HepG2 (cell line): Measurements from ENCODE around the gene DNAJC19. TPM values are rescaled to one million over a fixed set of nuclear protein-coding genes. Genes with fewer than 3 reads are reported as not detected.
A peak's percentile ranks its signal among the peaks of the same experiment; 100 is the strongest.

Source experiments
- AGO2 ChIP-seq: fragments of 200-400 bp; formaldehyde crosslinking; optimal IDR thresholded peaks from 2 replicates; pipeline ENCODE3; 2017; ENCODE audit warnings: mild to moderate bottlenecking, low read depth, low read length, moderate library complexity
- EHMT2 ChIP-seq: fragments of 200-600 bp; sonication (generic); IDR thresholded peaks from 2 replicates; pipeline ENCODE4 v1.7.0; 2017; ENCODE audit warnings: antibody characterized with exemption, low read depth, low read length, borderline replicate concordance
- GATAD2A ChIP-seq: IDR thresholded peaks from 2 replicates; pipeline ENCODE4 v1.6.1; 2016
- HMG20B ChIP-seq: conservative IDR thresholded peaks from 2 replicates; pipeline ENCODE4 v1.6.1; 2016; ENCODE audit warnings: missing genetic modification reagents, missing compliant biosample characterization
- KDM4B ChIP-seq: sonication (generic); formaldehyde crosslinking; IDR thresholded peaks from 2 replicates; pipeline ENCODE4 v1.4.0; 2020; ENCODE audit warnings: missing genetic modification reagents
- MEIS2 ChIP-seq: sonication (generic); formaldehyde crosslinking; IDR thresholded peaks from 2 replicates; pipeline ENCODE4 v1.9.0; 2021; ENCODE audit warnings: mild to moderate bottlenecking, missing genetic modification reagents
- SAP130 ChIP-seq: IDR thresholded peaks from 2 replicates; pipeline ENCODE4 v1.6.1; 2016; ENCODE audit warnings: low read depth
- SNRNP70 ChIP-seq: fragments of 200-400 bp; formaldehyde crosslinking; IDR thresholded peaks from 2 replicates; pipeline ENCODE4 v1.6.1; 2017; ENCODE audit warnings: mild to moderate bottlenecking, low read depth, low read length, moderate library complexity
- SRF ChIP-seq: IDR thresholded peaks from 2 replicates; pipeline ENCODE4 v1.6.1; 2011; ENCODE audit warnings: mild to moderate bottlenecking, low read depth, low read length, moderate library complexity
- SRSF9 ChIP-seq: fragments of 200-400 bp; formaldehyde crosslinking; IDR thresholded peaks from 2 replicates; pipeline ENCODE4 v1.6.1; 2018; ENCODE audit warnings: borderline replicate concordance, mild to moderate bottlenecking, low read depth, low read length; ENCODE audit not compliant: insufficient read depth, poor library complexity, severe bottlenecking
- ZBTB42 ChIP-seq: sonication (generic); formaldehyde crosslinking; IDR thresholded peaks from 2 replicates; pipeline ENCODE4 v1.5.0; 2020; ENCODE audit warnings: mild to moderate bottlenecking, missing genetic modification reagents
- ZFP41 ChIP-seq: sonication (generic); formaldehyde crosslinking; IDR thresholded peaks from 2 replicates; pipeline ENCODE4 v1.4.0; 2020; ENCODE audit warnings: mild to moderate bottlenecking, missing genetic modification reagents, borderline replicate concordance
- ZNF883 ChIP-seq: sonication (generic); formaldehyde crosslinking; IDR thresholded peaks from 2 replicates; pipeline ENCODE4 v1.5.1; 2020; ENCODE audit warnings: mild to moderate bottlenecking, missing genetic modification reagents; ENCODE audit errors: not compliant biosample characterization
- ZSCAN31 ChIP-seq: sonication (generic); formaldehyde crosslinking; IDR thresholded peaks from 2 replicates; pipeline ENCODE4 v1.5.0; 2020; ENCODE audit warnings: low read depth, mild to moderate bottlenecking, missing genetic modification reagents
- ZSCAN9 ChIP-seq: IDR thresholded peaks from 2 replicates; pipeline ENCODE4 v1.6.1; 2016; ENCODE audit warnings: borderline replicate concordance
- polyA plus RNA-seq, 8 experiments: library from polyadenylated mRNA; depleted of rRNA in 3 of 8; stranded (reverse) in 7 of 8; unstranded in 1 of 8; fragments of >200 nt; fragmentation: Illumina TruSeq in 4 of 8; extraction: Trizol in 4 of 8; gene quantifications; 2 replicates each; pipeline versions ENCODE4 v1.2.1 to v1.2.3, GENCODE V29; 2011 to 2016; ENCODE audit warnings: low read depth in 4 of 8, missing spikeins in 1 of 8, mixed read lengths in 1 of 8; ENCODE audit not compliant: insufficient read depth in 1 of 8
- total RNA-seq, 5 experiments: library from RNA; depleted of rRNA; stranded (reverse); fragments of >200 nt; fragmentation: Illumina TruSeq; extraction: Trizol; gene quantifications; 2 replicates each; pipeline ENCODE4 v1.2.3, GENCODE V29; 2016; ENCODE audit warnings: low read depth in 1 of 5
- TF ChIP-seq, protein P1 (sequence below): sonication (generic); formaldehyde crosslinking; IDR thresholded peaks from 2 replicates; pipeline ENCODE4 v1.5.0; 2020; ENCODE audit warnings: mild to moderate bottlenecking, missing genetic modification reagents
- TF ChIP-seq, protein P2 (sequence below): sonication (generic); formaldehyde crosslinking; IDR thresholded peaks from 2 replicates; pipeline ENCODE4 v1.8.0; 2023; ENCODE audit warnings: mild to moderate bottlenecking, missing genetic modification reagents
- TF ChIP-seq, protein P3 (sequence below): sonication (generic); formaldehyde crosslinking; IDR thresholded peaks from 2 replicates; pipeline ENCODE4 v1.4.0; 2020; ENCODE audit warnings: missing genetic modification reagents, borderline replicate concordance

DNAJC19 gene
- total and polyA plus RNA-seq, 2 of the 13 experiments (the other 11 are each of a cell fraction or from before 2014, with no cell fraction given) = 51.1 to 75.8 TPM

DNA sequence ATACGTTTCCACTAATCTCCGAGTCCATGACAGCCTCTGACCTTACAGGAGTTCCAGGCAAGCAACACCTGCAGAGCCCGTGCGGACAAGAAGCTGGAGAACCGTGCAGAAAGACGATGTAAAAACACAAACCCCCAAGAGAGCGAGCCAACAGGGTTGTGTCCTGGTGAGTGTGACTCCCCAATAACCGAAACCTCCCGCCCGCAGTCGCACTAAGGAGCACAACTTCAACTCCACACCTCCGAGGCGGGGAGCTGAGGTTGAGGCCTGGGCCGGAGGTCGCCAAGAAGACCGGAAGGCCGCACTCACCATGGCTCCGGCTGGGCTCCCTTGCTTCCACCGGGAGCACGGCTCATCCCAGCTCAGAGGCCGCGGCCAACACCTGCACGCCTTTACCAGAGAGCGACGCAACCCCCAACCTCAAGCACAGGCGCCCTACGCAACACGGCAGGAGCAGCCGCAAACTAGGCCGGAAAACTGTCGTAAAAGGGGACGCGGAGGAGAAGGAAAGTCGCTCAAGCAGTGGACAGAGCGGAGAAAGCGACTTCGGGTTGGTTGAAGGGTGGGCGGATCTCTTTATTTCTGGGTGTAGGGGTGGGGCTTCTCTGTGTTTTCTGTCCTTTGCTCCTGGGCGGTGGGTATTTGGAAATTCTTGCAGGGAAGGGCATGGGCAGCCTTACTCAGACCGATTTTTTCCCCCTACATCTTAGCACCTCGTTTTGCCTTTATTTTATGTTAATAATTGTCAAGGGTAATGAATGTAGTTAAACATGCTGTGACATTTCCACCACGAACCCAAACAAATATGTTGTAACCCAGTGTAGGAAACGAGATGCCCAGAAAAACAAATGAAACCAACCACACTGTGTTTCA lies at the start of gene DNAJC19 (continued):
- no peak; the same call in 1 of the 2 replicates for TF ChIP-seq MEIS2
- peak; percentile 93 for TF ChIP-seq ZSCAN31 (CRISPR knock-in tag)
- TF ChIP-seq, protein P1, sequence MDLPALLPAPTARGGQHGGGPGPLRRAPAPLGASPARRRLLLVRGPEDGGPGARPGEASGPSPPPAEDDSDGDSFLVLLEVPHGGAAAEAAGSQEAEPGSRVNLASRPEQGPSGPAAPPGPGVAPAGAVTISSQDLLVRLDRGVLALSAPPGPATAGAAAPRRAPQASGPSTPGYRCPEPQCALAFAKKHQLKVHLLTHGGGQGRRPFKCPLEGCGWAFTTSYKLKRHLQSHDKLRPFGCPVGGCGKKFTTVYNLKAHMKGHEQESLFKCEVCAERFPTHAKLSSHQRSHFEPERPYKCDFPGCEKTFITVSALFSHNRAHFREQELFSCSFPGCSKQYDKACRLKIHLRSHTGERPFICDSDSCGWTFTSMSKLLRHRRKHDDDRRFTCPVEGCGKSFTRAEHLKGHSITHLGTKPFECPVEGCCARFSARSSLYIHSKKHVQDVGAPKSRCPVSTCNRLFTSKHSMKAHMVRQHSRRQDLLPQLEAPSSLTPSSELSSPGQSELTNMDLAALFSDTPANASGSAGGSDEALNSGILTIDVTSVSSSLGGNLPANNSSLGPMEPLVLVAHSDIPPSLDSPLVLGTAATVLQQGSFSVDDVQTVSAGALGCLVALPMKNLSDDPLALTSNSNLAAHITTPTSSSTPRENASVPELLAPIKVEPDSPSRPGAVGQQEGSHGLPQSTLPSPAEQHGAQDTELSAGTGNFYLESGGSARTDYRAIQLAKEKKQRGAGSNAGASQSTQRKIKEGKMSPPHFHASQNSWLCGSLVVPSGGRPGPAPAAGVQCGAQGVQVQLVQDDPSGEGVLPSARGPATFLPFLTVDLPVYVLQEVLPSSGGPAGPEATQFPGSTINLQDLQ = no peak
- TF ChIP-seq SRSF9 = no peak
- TF ChIP-seq ZNF883 = peak; percentile 53
- no peak for TF ChIP-seq KDM4B (CRISPR knock-in tag)
- TF ChIP-seq SNRNP70 = no peak
- 0 out of 2 replicates have a peak, but pooled peaks have one; percentile 52 for TF ChIP-seq ZSCAN9 (CRISPR knock-in tag)
- no peak for TF ChIP-seq ZFP41 (CRISPR knock-in tag)
- TF ChIP-seq, protein P2, sequence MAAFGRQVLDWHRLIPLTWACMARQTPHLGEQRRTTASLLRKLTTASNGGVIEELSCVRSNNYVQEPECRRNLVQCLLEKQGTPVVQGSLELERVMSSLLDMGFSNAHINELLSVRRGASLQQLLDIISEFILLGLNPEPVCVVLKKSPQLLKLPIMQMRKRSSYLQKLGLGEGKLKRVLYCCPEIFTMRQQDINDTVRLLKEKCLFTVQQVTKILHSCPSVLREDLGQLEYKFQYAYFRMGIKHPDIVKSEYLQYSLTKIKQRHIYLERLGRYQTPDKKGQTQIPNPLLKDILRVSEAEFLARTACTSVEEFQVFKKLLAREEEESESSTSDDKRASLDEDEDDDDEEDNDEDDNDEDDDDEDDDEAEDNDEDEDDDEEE (CRISPR knock-in tag) = no peak
- TF ChIP-seq EHMT2 = no peak; the same call in 1 of the 2 replicates
- TF ChIP-seq SRF = no peak
- TF ChIP-seq HMG20B (CRISPR knock-in tag) = 0 out of 2 replicates have a peak, but pooled peaks have one; percentile 19
- TF ChIP-seq ZBTB42 (CRISPR knock-in tag) = no peak
- TF ChIP-seq GATAD2A (CRISPR knock-in tag) = peak; percentile 70
- TF ChIP-seq AGO2 = peak; percentile 63
- TF ChIP-seq SAP130 (CRISPR knock-in tag) = peak; percentile 95
- TF ChIP-seq, protein P3, sequence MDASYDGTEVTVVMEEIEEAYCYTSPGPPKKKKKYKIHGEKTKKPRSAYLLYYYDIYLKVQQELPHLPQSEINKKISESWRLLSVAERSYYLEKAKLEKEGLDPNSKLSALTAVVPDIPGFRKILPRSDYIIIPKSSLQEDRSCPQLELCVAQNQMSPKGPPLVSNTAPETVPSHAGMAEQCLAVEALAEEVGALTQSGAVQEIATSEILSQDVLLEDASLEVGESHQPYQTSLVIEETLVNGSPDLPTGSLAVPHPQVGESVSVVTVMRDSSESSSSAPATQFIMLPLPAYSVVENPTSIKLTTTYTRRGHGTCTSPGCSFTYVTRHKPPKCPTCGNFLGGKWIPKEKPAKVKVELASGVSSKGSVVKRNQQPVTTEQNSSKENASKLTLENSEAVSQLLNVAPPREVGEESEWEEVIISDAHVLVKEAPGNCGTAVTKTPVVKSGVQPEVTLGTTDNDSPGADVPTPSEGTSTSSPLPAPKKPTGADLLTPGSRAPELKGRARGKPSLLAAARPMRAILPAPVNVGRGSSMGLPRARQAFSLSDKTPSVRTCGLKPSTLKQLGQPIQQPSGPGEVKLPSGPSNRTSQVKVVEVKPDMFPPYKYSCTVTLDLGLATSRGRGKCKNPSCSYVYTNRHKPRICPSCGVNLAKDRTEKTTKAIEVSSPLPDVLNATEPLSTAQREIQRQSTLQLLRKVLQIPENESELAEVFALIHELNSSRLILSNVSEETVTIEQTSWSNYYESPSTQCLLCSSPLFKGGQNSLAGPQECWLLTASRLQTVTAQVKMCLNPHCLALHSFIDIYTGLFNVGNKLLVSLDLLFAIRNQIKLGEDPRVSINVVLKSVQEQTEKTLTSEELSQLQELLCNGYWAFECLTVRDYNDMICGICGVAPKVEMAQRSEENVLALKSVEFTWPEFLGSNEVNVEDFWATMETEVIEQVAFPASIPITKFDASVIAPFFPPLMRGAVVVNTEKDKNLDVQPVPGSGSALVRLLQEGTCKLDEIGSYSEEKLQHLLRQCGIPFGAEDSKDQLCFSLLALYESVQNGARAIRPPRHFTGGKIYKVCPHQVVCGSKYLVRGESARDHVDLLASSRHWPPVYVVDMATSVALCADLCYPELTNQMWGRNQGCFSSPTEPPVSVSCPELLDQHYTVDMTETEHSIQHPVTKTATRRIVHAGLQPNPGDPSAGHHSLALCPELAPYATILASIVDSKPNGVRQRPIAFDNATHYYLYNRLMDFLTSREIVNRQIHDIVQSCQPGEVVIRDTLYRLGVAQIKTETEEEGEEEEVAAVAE (CRISPR knock-in tag) = peak; percentile 89; the same call in 1 of the 2 replicates
